Hepatocyte (in vitro differentiated cells): ENCODE results near the gene TLK2.

Experiments
- CTCF ChIP-seq: fragments of 200-600 bp; sonication (generic); IDR thresholded peaks from 2 replicates; pipeline ENCODE4 v1.5.1; 2016; ENCODE audit warnings: antibody characterized with exemption, mild to moderate bottlenecking; ENCODE audit not compliant: poor library complexity
- EZH2 ChIP-seq: fragments of 200-600 bp; sonication (generic); IDR thresholded peaks from 2 replicates; pipeline ENCODE4 v1.6.1; 2016; ENCODE audit warnings: antibody characterized with exemption, mild to moderate bottlenecking, borderline replicate concordance

DNA sequence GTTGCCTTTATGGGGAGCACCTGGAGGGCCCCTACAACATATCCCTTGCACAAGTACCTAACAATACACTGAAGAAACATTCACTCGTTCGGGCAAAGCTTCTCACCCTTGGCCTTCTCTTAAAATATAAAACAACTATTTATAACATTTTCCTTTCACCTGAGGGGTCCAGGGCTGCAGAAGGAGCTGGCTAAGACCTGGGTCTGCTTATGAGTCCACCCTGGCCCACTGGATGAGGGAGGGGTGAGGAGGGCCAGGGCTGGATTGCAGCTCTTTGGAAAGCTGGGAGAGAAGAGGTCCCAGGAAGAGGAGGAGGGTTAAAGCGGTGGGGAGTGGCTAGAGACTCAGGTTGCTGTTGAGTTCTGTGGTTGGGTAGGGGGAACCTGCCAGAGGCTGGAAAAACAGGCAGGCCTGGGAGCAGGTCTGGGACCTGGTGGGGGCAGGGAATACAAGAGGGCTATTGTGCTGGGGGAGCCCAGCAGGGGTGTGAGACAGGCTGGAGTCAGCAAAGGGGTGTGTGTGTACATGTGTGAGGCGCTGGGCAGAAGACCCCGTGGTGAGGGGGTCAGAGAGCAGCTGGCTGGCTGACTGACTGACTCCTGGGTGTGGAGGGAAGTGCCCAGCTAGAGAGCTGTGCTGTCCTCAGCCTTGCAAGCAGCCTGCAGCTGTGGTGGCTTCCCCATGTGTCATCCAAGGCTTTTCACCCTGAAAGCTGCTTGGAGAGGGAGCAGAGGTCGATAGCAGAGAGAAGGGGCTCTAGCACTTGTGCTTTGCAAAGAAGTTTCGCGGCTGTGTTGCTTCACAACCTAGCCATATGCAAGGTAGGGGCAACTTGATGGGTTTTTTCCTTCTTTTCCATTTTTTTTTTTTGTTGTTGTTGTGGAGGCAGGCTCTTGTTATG is 138.6 kb downstream of the TLK2 start:
- no peak for TF ChIP-seq EZH2
- no peak for TF ChIP-seq CTCF
